Colonic mucosa (tissue), 4 donors: ENCODE results near the gene NPPA. TPM values are rescaled to one million over a fixed set of nuclear protein-coding genes. Genes with fewer than 3 reads are reported as not detected.

Experiments used
- DNase-seq: peaks from one replicate; pipeline ENCODE4 v3.0.0-alpha.2; 2020
- H3K27ac ChIP-seq: fragments of 200-600 bp; one replicate; pipeline ENCODE4 v1.8.0; 2021
- H3K27me3 ChIP-seq: fragments of 200-600 bp; one replicate; pipeline ENCODE4 v1.8.0; 2021
- H3K36me3 ChIP-seq: fragments of 200-600 bp; one replicate; pipeline ENCODE4 v1.8.0; 2021
- H3K4me1 ChIP-seq: fragments of 200-600 bp; one replicate; pipeline ENCODE4 v1.8.0; 2021; ENCODE audit warnings: mild to moderate bottlenecking
- H3K4me3 ChIP-seq: fragments of 200-600 bp; one replicate; pipeline ENCODE4 v1.8.0; 2021
- H3K9ac ChIP-seq, 2 donors: one replicate each; pipeline ENCODE4 v1.7.0; 2013; ENCODE audit warnings: control low read depth in 2 of 2, low read depth in 2 of 2, low read length in 2 of 2
- H3K9me3 ChIP-seq: fragments of 200-600 bp; one replicate; pipeline ENCODE4 v1.8.0; 2021
- CTCF ChIP-seq: fragments of 200-600 bp; IDR thresholded peaks from one replicate; pipeline ENCODE4 v1.8.0; 2022; ENCODE audit warnings: antibody characterized with exemption, mild to moderate bottlenecking
- intact Hi-C: fragments of 100-400 bp; cut with DNase I; formaldehyde crosslinking; loops from one replicate; pipeline ENCODE4 v1.14.1; 2022
- total RNA-seq, 2 donors: library from RNA; stranded (reverse); fragmentation: NEBNext Ultra II Directional in 1 of 2; extraction: Animal tissue kit (Norgen Biotek cat#: 25700) in 1 of 2; gene quantifications; one replicate each; pipeline ENCODE4 v1.2.1, GENCODE V29; 2021
- donor health status: healthy.
- donor health status: DM: no; HTN: no; CAD: no.
- donor health status: DM: no; HTN: no; CAD: no.

The NPPA gene
- total RNA-seq, 2 donors from 2014 or later: 3.1 TPM; not detected in 1

DNA sequence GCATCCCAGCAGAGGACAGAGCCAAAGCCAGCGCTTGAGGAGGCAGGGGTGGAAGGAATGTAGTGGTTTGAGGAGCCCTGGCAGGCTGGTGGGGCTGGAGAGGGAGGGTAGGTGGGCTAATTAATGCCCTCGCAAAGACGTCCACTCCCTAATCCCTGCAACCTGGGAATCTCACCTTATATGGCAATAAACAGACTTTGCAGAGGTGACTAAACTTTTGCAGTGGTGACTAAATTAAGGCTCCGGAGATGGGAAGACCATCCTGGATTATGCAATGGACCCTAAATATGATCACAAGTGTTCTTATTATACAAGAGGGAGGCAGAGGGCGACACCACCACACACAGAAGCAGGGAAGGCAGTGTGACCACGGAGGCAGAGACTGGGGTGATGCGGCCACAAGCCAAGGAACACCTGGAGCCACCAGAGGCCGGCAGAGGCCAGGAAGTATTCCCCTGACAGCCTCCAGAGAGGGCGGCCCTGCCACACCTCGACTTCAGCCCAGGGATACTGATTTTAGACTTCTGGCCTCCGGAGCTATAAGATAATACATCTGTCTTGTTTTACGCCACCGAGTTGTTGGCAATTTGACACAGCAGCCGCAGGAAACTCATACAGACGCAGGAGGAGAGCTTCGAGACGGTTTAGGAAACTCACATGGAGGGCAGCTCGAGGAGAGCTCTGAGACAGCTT is 34.3 kb upstream of the NPPA start:
- no peaks in the 10 kb centered on the region for H3K9me3 ChIP-seq
- no peak overlapping the region for H3K9ac ChIP-seq
- no peaks in the 10 kb centered on the region for H3K27me3 ChIP-seq
- H3K36me3 ChIP-seq: no peaks in the 10 kb centered on the region
- DNase-seq: no peak
- no peak overlapping the region for H3K4me3 ChIP-seq
- H3K27ac ChIP-seq: no peak overlapping the region
- no peak for TF ChIP-seq CTCF
- no peaks in the 10 kb centered on the region for H3K4me1 ChIP-seq
- intact Hi-C loops: no loop called here

- no peak for DNase-seq
- no peak for TF ChIP-seq CTCF
- intact Hi-C loops: no loop called here
Observed at GRCh38 chr1:11880911-11881748, 33.5 kb upstream of the NPPA start.

DNA sequence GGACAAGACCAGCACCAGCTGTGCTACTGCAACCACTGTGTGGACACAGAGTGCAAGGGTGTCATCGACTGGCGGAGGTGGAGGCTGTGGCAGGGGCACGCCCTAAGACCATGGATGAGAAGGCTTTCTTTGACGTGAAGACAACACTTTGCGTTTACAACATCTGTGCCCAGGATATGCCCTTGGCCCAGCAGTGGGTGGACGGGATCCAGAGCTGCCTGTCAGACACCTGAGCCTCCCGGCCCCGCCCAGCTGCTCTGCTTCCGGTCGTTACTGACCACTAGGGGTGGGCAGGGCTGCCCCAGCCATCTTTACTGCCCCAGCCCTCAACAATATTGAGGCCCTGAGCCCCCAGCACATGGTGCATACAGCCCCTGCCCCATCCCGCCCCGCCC is 32.6 kb upstream of the NPPA start:
- Histone ChIP-seq H3K9ac (no peak overlapping the region), H3K27ac (no peak overlapping the region)
- intact Hi-C loops: no loop called here

More at GRCh38 chr1:11880911-11881748, 33.5 kb upstream of the NPPA start:
- Histone ChIP-seq H3K27ac (no peak overlapping the region), H3K9me3 (no peaks in the 10 kb centered on the region), H3K27me3 (no peaks in the 10 kb centered on the region), H3K9ac (no peak overlapping the region), H3K4me1 (no peaks in the 10 kb centered on the region), H3K4me3 (no peak overlapping the region), H3K36me3 (no peaks in the 10 kb centered on the region)

GRCh38 chr1:11879311-11880180 is 32.0 kb upstream of the NPPA start:
- H3K27me3 ChIP-seq: no peaks in the 10 kb centered on the region
- H3K9ac ChIP-seq: no peak overlapping the region
- H3K27ac ChIP-seq: no peak overlapping the region
- H3K4me1 ChIP-seq: no peaks in the 10 kb centered on the region
- no peaks in the 10 kb centered on the region for H3K36me3 ChIP-seq
- TF ChIP-seq CTCF: no peak
- DNase-seq: no peak
- H3K9me3 ChIP-seq: no peaks in the 10 kb centered on the region
- H3K4me3 ChIP-seq: no peak overlapping the region
- intact Hi-C loops: no loop called here

More for the DNA sequence above, 32.6 kb upstream of the NPPA start:
- H3K27me3 ChIP-seq: no peaks in the 10 kb centered on the region
- no peak for DNase-seq
- no peaks in the 10 kb centered on the region for H3K36me3 ChIP-seq
- TF ChIP-seq CTCF: no peak
- no peaks in the 10 kb centered on the region for H3K4me1 ChIP-seq
- no peaks in the 10 kb centered on the region for H3K9me3 ChIP-seq
- no peak overlapping the region for H3K4me3 ChIP-seq

DNA sequence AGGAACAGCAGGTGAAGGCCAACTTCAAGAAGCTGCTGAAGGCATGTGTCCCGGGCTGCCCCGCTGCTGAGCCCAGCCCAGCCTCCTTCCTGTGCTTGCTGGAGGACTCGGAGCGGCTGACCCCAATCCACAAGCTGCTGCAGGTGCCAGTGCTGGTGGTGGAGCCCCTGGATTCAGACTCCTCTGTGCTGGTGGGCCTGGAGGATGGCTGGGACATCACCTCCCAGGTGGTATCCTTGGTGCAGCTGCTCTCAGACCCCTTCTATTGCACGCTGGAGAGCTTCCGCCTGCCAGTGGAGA is 31.3 kb upstream of the NPPA start:
- Histone ChIP-seq H3K36me3 (no peaks in the 10 kb centered on the region), H3K27me3 (no peaks in the 10 kb centered on the region), H3K9ac (no peak overlapping the region), H3K4me3 (no peak overlapping the region), H3K27ac (no peak overlapping the region), H3K9me3 (no peaks in the 10 kb centered on the region), H3K4me1 (no peaks in the 10 kb centered on the region)
- TF ChIP-seq CTCF: no peak
- DNase-seq: no peak
- intact Hi-C loops: no loop called here
